ENCODE results near the gene MRRF.
"Not testable (repeated sequence)": the region's sequence is repeated elsewhere in the genome, so short reads cannot be mapped to it uniquely, and the experiment has no call there.

Gene MRRF

GRCh38 chr9:122360891-122361290 is 96.2 kb downstream of the MRRF start:
- no peaks in the 10 kb centered on the region for H4K20me1 ChIP-seq (ENCODE audit: insufficient read depth, low read length, poor library complexity, severe bottlenecking)
- H3K4me2 ChIP-seq (ENCODE audit: low read depth, low read length, poor library complexity, severe bottlenecking) = no peak overlapping the region
- H3F3A ChIP-seq (ENCODE audit: low read depth) = no peaks in the 10 kb centered on the region
- no peaks in the 10 kb centered on the region for H3K4me1 ChIP-seq (ENCODE audit: insufficient read depth, low read length, poor library complexity, severe bottlenecking)
- H3K79me2 ChIP-seq (ENCODE audit: insufficient read depth, low read length) = no peaks in the 10 kb centered on the region
- H3K4me3 ChIP-seq (ENCODE audit: low read length, poor library complexity, severe bottlenecking) = no peak overlapping the region
- H2AFZ ChIP-seq (ENCODE audit: low read length) = no peak overlapping the region
- no peaks in the 10 kb centered on the region for H3K9me2 ChIP-seq (replicated peaks; ENCODE audit: low read depth, low read length)
- no peaks in the 10 kb centered on the region for H3K9me3 ChIP-seq (ENCODE audit: insufficient read depth, low read depth, low read length)
- TF ChIP-seq CTCF (conservative IDR thresholded peaks at IDR 0.05; ENCODE audit: low read length) = no peak
- no peak for TF ChIP-seq EZH2phosphoT487 (IDR thresholded peaks at IDR 0.05; ENCODE audit: borderline replicate concordance)
- no peaks in the 10 kb centered on the region for H3K27me3 ChIP-seq (ENCODE audit: insufficient read depth, low read length, poor library complexity, severe bottlenecking)
- H3K36me3 ChIP-seq (ENCODE audit: insufficient read depth, low read length) = no peaks in the 10 kb centered on the region
- no peak overlapping the region for H3K9ac ChIP-seq (ENCODE audit: low read depth, low read length, poor library complexity, severe bottlenecking)

- not testable (repeated sequence) for H3K9me2 ChIP-seq (replicated peaks; ENCODE audit: low read depth, low read length); H3K4me2 ChIP-seq (ENCODE audit: low read depth, low read length, poor library complexity, severe bottlenecking); H4K20me1 ChIP-seq (ENCODE audit: insufficient read depth, low read length, poor library complexity, severe bottlenecking); H3K4me3 ChIP-seq (ENCODE audit: low read length, poor library complexity, severe bottlenecking); H2AFZ ChIP-seq (ENCODE audit: low read length); H3K36me3 ChIP-seq (ENCODE audit: insufficient read depth, low read length); H3K9me3 ChIP-seq (ENCODE audit: insufficient read depth, low read depth, low read length); H3K27me3 ChIP-seq (ENCODE audit: insufficient read depth, low read length, poor library complexity, severe bottlenecking); H3K79me2 ChIP-seq (ENCODE audit: insufficient read depth, low read length); H3F3A ChIP-seq (ENCODE audit: low read depth); H3K9ac ChIP-seq (ENCODE audit: low read depth, low read length, poor library complexity, severe bottlenecking); H3K4me1 ChIP-seq (ENCODE audit: insufficient read depth, low read length, poor library complexity, severe bottlenecking)
Observed at GRCh38 chr9:122363131-122363530, 98.4 kb downstream of the MRRF start.

GRCh38 chr9:122364117-122364782 is 99.6 kb downstream of the MRRF start:
- TF ChIP-seq EZH2phosphoT487 (IDR thresholded peaks at IDR 0.05; ENCODE audit: borderline replicate concordance) (no peak), CTCF (conservative IDR thresholded peaks at IDR 0.05; ENCODE audit: low read length) (no peak)
- Histone ChIP-seq H2AFZ (ENCODE audit: low read length) (no peak overlapping the region), H3K36me3 (ENCODE audit: insufficient read depth, low read length) (no peaks in the 10 kb centered on the region), H3K4me1 (ENCODE audit: insufficient read depth, low read length, poor library complexity, severe bottlenecking) (no peaks in the 10 kb centered on the region), H3K4me2 (ENCODE audit: low read depth, low read length, poor library complexity, severe bottlenecking) (no peak overlapping the region), H3K79me2 (ENCODE audit: insufficient read depth, low read length) (no peaks in the 10 kb centered on the region), H3F3A (ENCODE audit: low read depth) (no peaks in the 10 kb centered on the region), H4K20me1 (ENCODE audit: insufficient read depth, low read length, poor library complexity, severe bottlenecking) (no peaks in the 10 kb centered on the region), H3K9me2 (replicated peaks; ENCODE audit: low read depth, low read length) (no peaks in the 10 kb centered on the region), H3K4me3 (ENCODE audit: low read length, poor library complexity, severe bottlenecking) (no peak overlapping the region), H3K9ac (ENCODE audit: low read depth, low read length, poor library complexity, severe bottlenecking) (no peak overlapping the region), H3K27me3 (ENCODE audit: insufficient read depth, low read length, poor library complexity, severe bottlenecking) (no peaks in the 10 kb centered on the region), H3K9me3 (ENCODE audit: insufficient read depth, low read depth, low read length) (no peaks in the 10 kb centered on the region)

GRCh38 chr9:122364783-122365150 is 100.1 kb downstream of the MRRF start:
- no peaks in the 10 kb centered on the region for H3F3A ChIP-seq (ENCODE audit: low read depth)
- no peak overlapping the region for H3K9ac ChIP-seq (ENCODE audit: low read depth, low read length, poor library complexity, severe bottlenecking)
- TF ChIP-seq CTCF (conservative IDR thresholded peaks at IDR 0.05; ENCODE audit: low read length) (no peak), EZH2phosphoT487 (IDR thresholded peaks at IDR 0.05; ENCODE audit: borderline replicate concordance) (no peak)
- H3K27me3 ChIP-seq (ENCODE audit: insufficient read depth, low read length, poor library complexity, severe bottlenecking) = no peaks in the 10 kb centered on the region
- no peaks in the 10 kb centered on the region for H3K4me1 ChIP-seq (ENCODE audit: insufficient read depth, low read length, poor library complexity, severe bottlenecking)
- H3K36me3 ChIP-seq (ENCODE audit: insufficient read depth, low read length) = no peaks in the 10 kb centered on the region
- H3K9me3 ChIP-seq (ENCODE audit: insufficient read depth, low read depth, low read length) = no peaks in the 10 kb centered on the region
- H3K9me2 ChIP-seq (replicated peaks; ENCODE audit: low read depth, low read length) = no peaks in the 10 kb centered on the region
- no peak overlapping the region for H3K4me2 ChIP-seq (ENCODE audit: low read depth, low read length, poor library complexity, severe bottlenecking)
- H3K4me3 ChIP-seq (ENCODE audit: low read length, poor library complexity, severe bottlenecking) = no peak overlapping the region
- no peaks in the 10 kb centered on the region for H3K79me2 ChIP-seq (ENCODE audit: insufficient read depth, low read length)
- no peak overlapping the region for H2AFZ ChIP-seq (ENCODE audit: low read length)
- H4K20me1 ChIP-seq (ENCODE audit: insufficient read depth, low read length, poor library complexity, severe bottlenecking) = no peaks in the 10 kb centered on the region
